MM.1S (cell line): ENCODE data around the gene CLK1.

Experiments
- EZH2 ChIP-seq: fragments of 300-600 bp; sonication (generic); optimal IDR thresholded peaks from 2 replicates; pipeline ENCODE3; 2017; ENCODE audit warnings: low read depth, mild to moderate bottlenecking, antibody characterized with exemption, low read length, mixed read lengths
- EZH2phosphoT487 ChIP-seq: fragments of 300-600 bp; sonication (generic); IDR thresholded peaks from 2 replicates; pipeline ENCODE4 v1.6.1; 2018; ENCODE audit warnings: antibody characterized with exemption, low read length
- TF ChIP-seq, protein P1 (sequence below): fragments of 300-600 bp; sonication (generic); IDR thresholded peaks from 2 replicates; pipeline ENCODE4 v1.5.1; 2016; ENCODE audit warnings: antibody characterized with exemption, low read length, mixed read lengths

DNA sequence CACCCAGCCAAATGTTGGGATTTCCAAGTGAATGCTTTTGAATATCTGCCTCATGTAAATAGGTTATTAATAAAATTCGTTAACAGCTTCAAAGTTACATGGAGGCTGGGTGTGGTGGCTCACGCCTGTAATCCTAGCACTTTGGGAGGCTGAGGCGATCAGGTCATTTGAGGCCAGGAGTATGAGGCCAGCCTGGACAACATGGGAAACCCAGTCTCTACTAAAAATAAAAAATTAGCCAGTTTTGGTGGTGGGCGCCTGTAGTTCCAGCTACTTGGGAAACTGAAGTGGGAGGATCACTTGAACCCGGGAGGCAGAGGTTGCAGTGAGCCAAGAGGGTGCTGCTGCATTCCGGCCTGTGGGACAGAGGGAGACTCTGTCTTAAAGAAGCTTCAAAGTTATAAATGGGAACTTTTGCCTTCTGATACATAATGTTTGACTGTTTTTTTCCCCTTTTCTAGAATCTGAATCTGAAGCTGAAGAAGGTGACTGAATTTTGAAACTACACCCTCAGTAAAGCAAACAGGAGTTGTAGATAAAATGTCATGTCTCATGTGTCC, 42.7 kb downstream of the CLK1 start:
- TF ChIP-seq, protein P1, sequence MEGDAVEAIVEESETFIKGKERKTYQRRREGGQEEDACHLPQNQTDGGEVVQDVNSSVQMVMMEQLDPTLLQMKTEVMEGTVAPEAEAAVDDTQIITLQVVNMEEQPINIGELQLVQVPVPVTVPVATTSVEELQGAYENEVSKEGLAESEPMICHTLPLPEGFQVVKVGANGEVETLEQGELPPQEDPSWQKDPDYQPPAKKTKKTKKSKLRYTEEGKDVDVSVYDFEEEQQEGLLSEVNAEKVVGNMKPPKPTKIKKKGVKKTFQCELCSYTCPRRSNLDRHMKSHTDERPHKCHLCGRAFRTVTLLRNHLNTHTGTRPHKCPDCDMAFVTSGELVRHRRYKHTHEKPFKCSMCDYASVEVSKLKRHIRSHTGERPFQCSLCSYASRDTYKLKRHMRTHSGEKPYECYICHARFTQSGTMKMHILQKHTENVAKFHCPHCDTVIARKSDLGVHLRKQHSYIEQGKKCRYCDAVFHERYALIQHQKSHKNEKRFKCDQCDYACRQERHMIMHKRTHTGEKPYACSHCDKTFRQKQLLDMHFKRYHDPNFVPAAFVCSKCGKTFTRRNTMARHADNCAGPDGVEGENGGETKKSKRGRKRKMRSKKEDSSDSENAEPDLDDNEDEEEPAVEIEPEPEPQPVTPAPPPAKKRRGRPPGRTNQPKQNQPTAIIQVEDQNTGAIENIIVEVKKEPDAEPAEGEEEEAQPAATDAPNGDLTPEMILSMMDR, result no peak
- TF ChIP-seq EZH2, result no peak
- TF ChIP-seq EZH2phosphoT487, result no peak
